Kidney glomerular epithelial cell (primary cell): ENCODE results near the gene MOGAT2.

Source experiments
- DNase-seq: peaks from one replicate; lab custom pipeline; 2025; lab: John Stamatoyannopoulos, UW

MOGAT2 gene

DNA sequence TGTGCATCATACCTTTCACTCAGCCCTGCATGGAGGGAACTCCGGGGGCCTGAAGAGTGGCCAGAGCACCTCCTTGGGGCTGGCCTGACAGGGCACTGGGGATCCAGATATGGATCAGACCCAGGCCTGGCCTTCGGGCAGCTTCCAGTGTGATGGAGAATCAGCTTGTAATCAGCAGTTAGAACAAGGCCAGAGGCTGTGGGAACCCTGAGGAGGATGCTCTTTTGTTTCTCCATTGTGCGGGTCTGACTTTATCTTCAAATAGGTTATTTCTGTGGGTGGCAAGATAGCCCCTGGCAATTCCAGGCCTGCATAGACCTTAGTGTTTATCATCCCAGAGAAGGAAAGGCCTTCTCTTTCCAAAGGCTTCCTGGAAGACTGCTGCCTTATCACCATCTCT is 63.2 kb downstream of the MOGAT2 start:
- DNase-seq: no peak

DNA sequence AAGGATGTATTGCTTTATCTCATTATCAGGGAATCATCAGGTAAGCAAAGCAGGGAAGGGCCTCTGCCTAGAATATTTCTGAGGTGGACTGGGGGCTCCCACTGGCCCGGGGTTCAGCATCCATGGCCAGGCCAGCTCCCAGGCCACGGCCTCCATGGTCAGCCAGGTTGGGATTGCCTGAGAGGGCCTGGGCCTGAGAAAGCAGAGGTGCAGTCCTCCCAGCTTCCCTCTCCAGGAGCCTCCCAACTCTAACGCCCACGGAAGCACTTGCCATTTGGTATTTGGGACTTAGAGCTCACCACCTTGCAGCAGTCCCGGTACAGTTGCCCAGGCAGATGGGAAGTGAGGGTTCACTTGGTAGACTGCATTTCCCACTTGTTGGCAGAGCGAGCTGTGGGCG is 63.7 kb downstream of the MOGAT2 start:
- no peak for DNase-seq

DNA sequence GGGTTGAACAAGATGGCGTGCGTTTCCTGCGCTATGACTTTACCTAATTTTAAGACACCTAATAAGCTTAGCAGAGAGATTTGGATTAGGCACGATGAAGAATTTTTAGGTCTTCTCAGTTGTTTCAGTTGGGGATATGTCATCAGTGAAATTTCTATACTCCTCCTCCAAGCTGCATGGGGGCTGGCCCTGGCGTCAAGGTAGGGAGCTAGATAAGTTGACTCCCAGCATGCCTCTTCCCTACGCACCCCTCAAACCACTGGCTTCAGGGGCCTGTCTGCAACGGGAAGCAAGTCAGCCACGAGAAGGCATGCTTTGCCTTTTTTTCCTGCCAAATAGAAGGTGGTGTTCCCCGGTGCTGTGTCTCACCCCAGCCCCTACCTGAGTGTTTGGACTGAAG is 64.2 kb downstream of the MOGAT2 start:
- DNase-seq: no peak
